GM21367 (cell line): ENCODE measurements around the gene CDK9.
A peak's percentile ranks its signal among the peaks of the same experiment; 100 is the strongest.

Source experiments
- ATAC-seq: cut with Tn5 transposase; IDR thresholded peaks from one replicate; pipeline ENCODE4 v1.9.1; 2021; ENCODE audit not compliant: unreplicated experiment

Gene CDK9

GRCh38 chr9:127801955-127802575 lies 16.2 kb downstream of the CDK9 start:
- no peak for ATAC-seq

- ATAC-seq = peak; percentile 61
These were observed 17.0 kb downstream of the CDK9 start, which contains the start of gene FPGS for GRCh38 chr9:127802576-127803443. FPGS (plus strand) TSS chr9:127802882; CDS start chr9:127802925, 43 bp downstream.

GRCh38 chr9:127803507-127804352 lies 17.9 kb downstream of the CDK9 start:
- ATAC-seq = no peak

- no peak for ATAC-seq
These were observed 19.8 kb downstream of the CDK9 start for GRCh38 chr9:127805620-127806019.

- ATAC-seq = no peak
These were observed 21.0 kb downstream of the CDK9 start for GRCh38 chr9:127806871-127807270.

GRCh38 chr9:127808347-127809001 lies 22.6 kb downstream of the CDK9 start:
- ATAC-seq = no peak

GRCh38 chr9:127809002-127809539 lies 23.2 kb downstream of the CDK9 start:
- ATAC-seq = no peak

- no peak for ATAC-seq
These were observed 23.9 kb downstream of the CDK9 start for GRCh38 chr9:127809540-127810377.

- no peak for ATAC-seq
These were observed 24.7 kb downstream of the CDK9 start for GRCh38 chr9:127810378-127811187.

DNA sequence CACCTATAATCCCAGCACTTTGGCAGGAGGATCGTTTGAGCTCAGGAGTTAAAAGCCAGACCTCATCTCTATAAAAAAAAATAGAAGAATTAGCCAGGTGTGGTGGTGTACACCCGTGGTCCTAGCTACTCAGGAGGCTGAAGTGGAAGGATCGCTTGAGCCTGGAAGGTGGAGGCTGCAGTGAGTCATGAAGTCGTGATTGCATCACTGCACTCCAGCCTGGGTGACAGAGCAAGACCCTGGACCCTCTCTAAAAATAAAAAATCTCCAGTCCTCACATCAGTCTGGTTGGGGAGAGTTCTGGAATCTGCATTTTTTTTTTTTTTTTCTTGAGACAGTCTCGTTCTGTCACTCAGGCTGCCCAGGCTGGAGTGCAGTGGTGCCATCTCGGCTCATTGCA lies 26.2 kb downstream of the CDK9 start:
- no peak for ATAC-seq

DNA sequence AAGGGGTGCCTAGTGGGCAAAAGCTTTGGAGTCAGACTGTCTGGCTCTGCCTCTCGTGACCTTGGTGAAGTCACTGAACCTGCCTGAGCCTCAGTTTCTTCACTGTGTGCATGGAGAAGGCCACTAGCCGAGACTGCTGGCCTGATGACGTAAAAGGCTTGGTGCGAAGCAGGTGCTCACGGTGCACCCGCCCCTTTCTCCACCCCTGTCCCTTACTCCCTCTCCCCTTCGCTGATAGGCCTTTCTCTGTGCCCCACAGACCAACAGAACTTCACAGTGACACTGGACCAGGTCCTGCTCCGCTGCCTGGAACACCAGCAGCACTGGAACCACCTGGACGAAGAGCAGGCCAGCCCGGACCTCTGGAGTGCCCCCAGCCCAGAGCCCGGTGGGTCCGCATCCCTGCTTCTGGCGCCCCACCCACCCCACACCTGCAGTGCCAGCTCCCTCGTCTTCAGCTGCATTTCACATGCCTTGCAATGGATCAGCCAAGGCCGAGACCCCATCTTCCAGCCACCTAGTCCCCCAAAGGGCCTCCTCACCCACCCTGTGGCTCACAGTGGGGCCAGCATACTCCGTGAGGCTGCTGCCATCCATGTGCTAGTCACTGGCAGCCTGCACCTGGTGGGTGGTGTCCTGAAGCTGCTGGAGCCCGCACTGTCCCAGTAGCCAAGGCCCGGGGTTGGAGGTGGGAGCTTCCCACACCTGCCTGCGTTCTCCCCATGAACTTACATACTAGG lies 27.3 kb downstream of the CDK9 start:
- no peak for ATAC-seq

DNA sequence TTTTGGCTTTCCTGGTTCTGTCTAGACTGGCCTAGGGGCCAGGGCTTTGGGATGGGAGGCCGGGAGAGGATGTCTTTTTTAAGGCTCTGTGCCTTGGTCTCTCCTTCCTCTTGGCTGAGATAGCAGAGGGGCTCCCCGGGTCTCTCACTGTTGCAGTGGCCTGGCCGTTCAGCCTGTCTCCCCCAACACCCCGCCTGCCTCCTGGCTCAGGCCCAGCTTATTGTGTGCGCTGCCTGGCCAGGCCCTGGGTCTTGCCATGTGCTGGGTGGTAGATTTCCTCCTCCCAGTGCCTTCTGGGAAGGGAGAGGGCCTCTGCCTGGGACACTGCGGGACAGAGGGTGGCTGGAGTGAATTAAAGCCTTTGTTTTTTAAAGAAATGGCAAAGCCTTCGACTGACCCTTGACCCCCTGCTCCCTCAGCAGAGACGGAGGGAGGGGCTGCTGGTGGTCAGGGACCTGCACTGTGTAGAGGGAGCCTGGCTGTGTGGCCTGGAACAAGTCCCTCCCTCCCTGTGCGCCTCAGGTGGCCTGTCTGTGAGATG lies 27.9 kb downstream of the CDK9 start:
- ATAC-seq = no peak

GRCh38 chr9:127814619-127815511 lies 29.0 kb downstream of the CDK9 start:
- ATAC-seq = no peak

- ATAC-seq = no peak
These were observed 29.9 kb downstream of the CDK9 start for GRCh38 chr9:127815512-127816361.

DNA sequence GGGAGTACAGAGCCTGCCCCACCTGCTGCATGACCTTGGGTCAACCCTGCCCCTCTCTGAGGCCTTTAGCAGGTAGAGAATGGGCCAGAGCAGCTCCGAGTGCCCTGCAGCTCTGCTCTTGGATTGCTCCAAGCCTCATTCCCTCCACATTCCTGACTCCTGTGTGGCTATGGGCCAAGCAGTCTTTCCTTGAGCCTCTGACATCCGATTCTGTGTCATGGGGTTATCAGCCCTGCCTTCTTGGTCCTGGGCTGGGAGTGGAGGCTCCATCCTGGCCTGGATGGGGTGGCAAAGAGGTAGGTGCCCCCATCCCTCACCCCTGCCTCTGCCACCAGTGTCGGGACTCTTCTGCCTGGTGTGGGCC lies 30.5 kb downstream of the CDK9 start:
- no peak for ATAC-seq

DNA sequence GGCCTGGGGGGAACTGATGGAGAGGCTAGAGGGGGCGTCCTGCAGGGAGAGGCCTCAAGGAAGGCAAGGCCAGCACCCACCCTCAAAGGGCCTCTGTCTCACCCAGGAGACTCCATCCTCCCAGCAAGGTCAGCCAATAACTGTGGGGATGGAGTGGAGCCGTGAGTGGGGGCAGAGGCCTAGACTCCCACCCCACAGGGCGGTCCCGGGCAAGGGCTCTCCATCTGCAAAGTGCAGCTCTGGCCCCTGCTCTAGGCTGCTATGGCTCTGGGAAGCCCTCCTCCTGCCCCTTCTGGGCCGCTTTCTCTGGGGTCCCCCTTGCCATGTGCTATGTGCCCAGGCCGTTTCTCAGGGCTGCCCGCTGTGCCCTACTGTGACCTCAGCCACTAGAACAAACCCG lies 30.9 kb downstream of the CDK9 start:
- no peak for ATAC-seq
